Prostate gland (tissue), 2 donors: ENCODE results near the gene RNF167. TPM values are rescaled to one million over a fixed set of nuclear protein-coding genes. Genes with fewer than 3 reads are reported as not detected.
"Not testable (repeated sequence)": the region's sequence is repeated elsewhere in the genome, so short reads cannot be mapped to it uniquely, and the experiment has no call there.

Source experiments
- DNase-seq: peaks from one replicate; pipeline ENCODE4 v3.0.0-alpha.2; 2019; ENCODE audit warnings: low spot score
- H3K27ac ChIP-seq, 2 donors: fragments of 200-600 bp; sonication (generic); 2 replicates each; pipeline ENCODE4 v1.5.1; 2017 to 2019
- H3K27me3 ChIP-seq: fragments of 200-600 bp; sonication (generic); replicated peaks from 2 replicates; pipeline ENCODE4 v1.5.1; 2019; ENCODE audit not compliant: insufficient read depth
- H3K36me3 ChIP-seq, 2 donors: fragments of 200-600 bp; sonication (generic); 1 replicate in 1 of 2; 2 replicates in 1 of 2; pipeline versions ENCODE4 v1.5.1 to v1.8.1; 2017 to 2019
- H3K4me1 ChIP-seq: fragments of 200-600 bp; sonication (generic); replicated peaks from 2 replicates; pipeline ENCODE4 v1.5.1; 2019
- H3K4me3 ChIP-seq, 2 donors: fragments of 200-600 bp; sonication (generic); 2 replicates each; pipeline ENCODE4 v1.5.1; 2017 to 2019
- H3K9me3 ChIP-seq: fragments of 200-600 bp; sonication (generic); 2 replicates; pipeline ENCODE4 v1.5.1; 2017
- CTCF ChIP-seq, 4 experiments: fragments of 200-600 bp in 2 of 4; fragments of 450-650 bp in 2 of 4; sonication (generic) in 2 of 4; IDR thresholded peaks; 1 replicate in 3 of 4; 2 replicates in 1 of 4; pipeline ENCODE4 v1.5.1; 2016 to 2019; ENCODE audit warnings: antibody characterized with exemption in 4 of 4, mild to moderate bottlenecking in 2 of 4, moderate library complexity in 2 of 4
- POLR2A ChIP-seq: fragments of 450-650 bp; IDR thresholded peaks from one replicate; pipeline ENCODE4 v1.6.1; 2016; ENCODE audit warnings: antibody characterized with exemption, mild to moderate bottlenecking
- POLR2AphosphoS5 ChIP-seq: sonication (generic); formaldehyde crosslinking; IDR thresholded peaks from one replicate; pipeline ENCODE4 v1.6.1; 2017; ENCODE audit warnings: antibody characterized with exemption
- WGBS: methylation state at CpG from one replicate; pipeline ENCODE4 v1.1.5; 2018; 5-methylcytosine and 5-hydroxymethylcytosine counted together
- intact Hi-C: fragments of 100-400 bp; cut with DNase I; formaldehyde crosslinking; loops from one replicate; pipeline ENCODE4 v1.14.2; 2022
- total RNA-seq, 2 donors: library from RNA; depleted of rRNA; stranded (reverse); fragments of >200 nt; gene quantifications; one replicate each; pipeline ENCODE4 v1.1.0, GENCODE V29; 2016

The RNF167 gene
- total RNA-seq, 2 donors from 2014 or later = 78.7 to 138 TPM

DNA sequence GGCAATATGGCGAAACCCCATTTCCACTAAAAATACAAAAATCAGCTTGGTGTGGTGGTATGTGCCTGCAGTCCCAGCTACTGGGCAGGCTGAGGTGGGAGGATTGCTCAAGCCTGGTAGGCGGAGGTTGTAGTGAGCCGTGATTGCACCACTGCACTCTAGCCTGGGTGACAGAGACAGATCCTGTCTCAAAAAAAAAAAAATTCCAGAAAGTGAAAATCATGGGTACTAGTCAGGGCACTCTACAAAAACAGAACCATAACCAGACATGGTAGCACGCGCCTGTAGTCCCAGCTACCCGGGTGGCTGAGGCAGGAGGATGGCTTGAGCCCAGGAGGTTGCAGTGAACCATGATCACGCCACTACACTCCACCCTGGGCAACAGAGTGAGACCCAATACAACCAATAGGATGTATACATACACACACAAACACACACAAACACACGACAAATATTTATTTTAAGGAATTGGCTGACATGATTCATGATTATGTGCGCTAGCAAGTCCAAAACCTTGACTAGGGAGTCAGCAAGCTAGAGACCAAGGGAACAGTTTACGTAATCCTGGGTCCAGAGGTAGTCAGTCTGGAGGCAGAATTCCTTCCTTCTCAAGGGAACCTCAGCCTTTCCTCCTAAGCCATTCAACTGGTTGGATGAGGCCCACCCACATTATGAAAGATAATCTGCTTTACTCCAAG, 19.6 kb upstream of the RNF167 start:
- TF ChIP-seq POLR2A = no peak
- no peak for TF ChIP-seq POLR2AphosphoS5
- no peak for TF ChIP-seq CTCF (IDR thresholded peaks at IDR 0.05)
- 81% methylated on average over 10 of the region's 10 CpGs for WGBS

GRCh38 chr17:4921320-4921719, 18.7 kb upstream of the RNF167 start:
- H3K27me3 ChIP-seq = no peaks in the 10 kb centered on the region
- no peaks in the 10 kb centered on the region for H3K36me3 ChIP-seq
- TF ChIP-seq POLR2A = no peak
- no peak for TF ChIP-seq CTCF (IDR thresholded peaks at IDR 0.05)
- TF ChIP-seq POLR2AphosphoS5 = no peak
- WGBS = 87% methylated on average over 4 of the region's 4 CpGs
- no peak for DNase-seq
- no peak overlapping the region for H3K27ac ChIP-seq
- no peaks in the 10 kb centered on the region for H3K9me3 ChIP-seq
- H3K4me3 ChIP-seq = no peak overlapping the region
- intact Hi-C loops = no loop called here
- H3K4me1 ChIP-seq = no peaks in the 10 kb centered on the region

More for the DNA sequence above, 19.6 kb upstream of the RNF167 start:
- no peak overlapping the region for H3K4me3 ChIP-seq
- no peak for DNase-seq
- H3K36me3 ChIP-seq = no peaks in the 10 kb centered on the region
- no peaks in the 10 kb centered on the region for H3K9me3 ChIP-seq
- no peak overlapping the region for H3K27ac ChIP-seq
- H3K27me3 ChIP-seq = no peaks in the 10 kb centered on the region
- intact Hi-C loops = no loop called here
- H3K4me1 ChIP-seq = no peaks in the 10 kb centered on the region

DNA sequence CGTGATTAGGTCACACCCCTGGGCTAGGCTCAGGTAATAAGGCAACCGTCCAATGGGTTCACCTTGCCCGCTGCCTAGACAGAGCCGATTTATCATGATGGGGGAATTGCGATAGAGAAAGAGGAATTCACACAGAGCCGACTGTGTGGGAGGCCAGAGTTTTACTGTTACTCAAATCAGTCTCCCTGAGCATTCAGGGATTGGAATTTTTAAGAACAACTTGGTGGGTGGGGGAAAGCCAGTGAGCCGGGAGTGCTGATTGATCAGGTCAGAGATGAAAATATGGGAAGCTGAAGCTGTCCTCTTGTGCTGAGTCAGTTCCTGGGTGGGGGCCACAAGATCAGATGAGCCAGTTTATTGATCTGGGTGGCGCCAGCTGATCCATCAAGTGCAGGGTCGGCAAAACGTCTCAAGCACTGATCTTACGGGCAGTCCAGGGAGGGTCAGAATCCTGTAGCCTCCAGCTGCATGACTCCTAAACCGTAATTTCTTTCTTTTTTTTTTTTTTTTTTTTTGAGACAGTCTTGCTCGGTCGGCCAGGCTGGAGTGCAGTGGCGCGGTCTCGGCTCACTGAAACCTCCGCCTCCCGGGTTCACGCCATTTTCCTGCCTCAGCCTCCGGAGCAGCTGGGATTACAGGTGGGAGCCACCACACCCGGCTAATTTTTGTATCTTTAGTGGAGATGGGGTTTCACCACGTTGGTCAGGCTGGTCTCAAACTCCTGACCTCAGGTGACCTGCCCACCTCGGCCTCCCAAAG, 13.3 kb upstream of the RNF167 start:
- DNase-seq, H3K27ac ChIP-seq, H3K36me3 ChIP-seq, H3K4me1 ChIP-seq, H3K4me3 ChIP-seq, H3K9me3 ChIP-seq, H3K27me3 ChIP-seq, intact Hi-C loops: not testable (repeated sequence)
- WGBS = 84% methylated on average over 24 of the region's 24 CpGs

- WGBS = 94% methylated on average over 18 of the region's 18 CpGs
- no peak for DNase-seq
- Histone ChIP-seq H3K36me3 (no peaks in the 10 kb centered on the region), H3K4me1 (no peaks in the 10 kb centered on the region), H3K9me3 (no peaks in the 10 kb centered on the region), H3K27ac (no peak overlapping the region), H3K27me3 (no peaks in the 10 kb centered on the region), H3K4me3 (no peak overlapping the region)
- TF ChIP-seq POLR2AphosphoS5 = no peak
- TF ChIP-seq CTCF (IDR thresholded peaks at IDR 0.05) = no peak
- TF ChIP-seq POLR2A = no peak
- intact Hi-C loops = no loop called here
Measured at GRCh38 chr17:4928881-4929280, 11.2 kb upstream of the RNF167 start.

- Histone ChIP-seq H3K27me3 (no peaks in the 10 kb centered on the region), H3K9me3 (no peaks in the 10 kb centered on the region), H3K4me3 (no peak within 1 kb of the TSS), H3K27ac (no peak within 1 kb of the TSS), H3K36me3 (no peaks in the 10 kb centered on the region), H3K4me1 (peaks cover 5% of the 10 kb centered on the region)
- TF ChIP-seq CTCF (IDR thresholded peaks at IDR 0.05) (no peak), POLR2A (no peak), POLR2AphosphoS5 (no peak)
- no peak for DNase-seq
- 85% methylated on average over 14 of the region's 14 CpGs for WGBS
- intact Hi-C loops = no loop called here
Measured at GRCh38 chr17:4931963-4932362, 8.1 kb upstream of the RNF167 start, which contains the start of gene GP1BA. Gene GP1BA (plus strand): TSS chr17:4932277. CDS start chr17:4932605, 328 bp downstream.
